Measurements from ENCODE around the gene SPPL3.
A peak's percentile ranks its signal among the peaks of the same experiment; 100 is the strongest.
"Not testable (repeated sequence)": the region's sequence is repeated elsewhere in the genome, so short reads cannot be mapped to it uniquely, and the experiment has no call there.

The SPPL3 gene

DNA sequence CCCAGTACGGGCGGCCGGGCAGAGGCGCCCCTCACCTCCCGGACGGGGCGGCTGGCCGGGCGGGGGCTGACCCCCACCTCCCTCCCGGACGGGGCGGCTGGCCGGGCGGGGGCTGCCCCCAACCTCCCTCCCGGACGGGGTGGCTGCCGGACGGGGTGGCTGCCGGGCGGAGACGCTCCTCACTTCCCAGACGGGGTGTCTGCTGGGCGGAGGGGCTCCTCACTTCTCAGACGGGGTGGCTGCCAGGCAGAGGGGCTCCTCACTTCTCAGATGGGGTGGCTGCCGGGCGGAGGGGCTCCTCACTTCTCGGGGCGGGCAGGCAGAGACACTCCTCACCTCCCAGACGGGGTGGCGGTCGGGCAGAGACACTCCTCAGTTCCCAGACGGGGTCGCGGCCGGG is 172.0 kb downstream of the SPPL3 start:
- H3K9ac ChIP-seq (ENCODE audit: low read length); H3K27me3 ChIP-seq (ENCODE audit: control insufficient read depth, insufficient read depth, low read length); H3K9me3 ChIP-seq (ENCODE audit: control insufficient read depth, low read length); H3K4me3 ChIP-seq (ENCODE audit: low read length); H3K4me1 ChIP-seq (ENCODE audit: control insufficient read depth, insufficient read depth, low read length); H3K36me3 ChIP-seq (ENCODE audit: control insufficient read depth, insufficient read depth, low read length): not testable (repeated sequence)

DNA sequence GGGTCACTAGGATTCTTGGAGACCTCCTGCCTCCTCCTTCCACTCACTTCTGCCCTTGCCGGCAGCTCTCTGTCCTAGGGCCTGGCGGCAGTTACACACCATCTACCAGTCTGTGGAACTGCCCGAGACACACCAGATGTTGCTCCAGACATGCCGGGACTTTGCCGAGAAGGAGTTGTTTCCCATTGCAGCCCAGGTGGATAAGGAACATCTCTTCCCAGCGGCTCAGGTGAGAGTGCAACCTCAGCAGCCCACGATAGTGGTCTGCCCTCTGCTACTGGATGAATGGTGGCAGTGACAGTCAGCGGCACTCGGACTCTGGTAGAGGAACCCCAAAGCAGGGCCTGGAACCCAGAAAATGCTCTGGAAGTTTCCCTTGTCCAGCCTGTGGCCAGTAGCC is 177.2 kb downstream of the SPPL3 start:
- peaks cover under 1% of the 10 kb centered on the region for H3K36me3 ChIP-seq (ENCODE audit: control insufficient read depth, insufficient read depth, low read length)
- no peaks in the 10 kb centered on the region for H3K27me3 ChIP-seq (ENCODE audit: control insufficient read depth, insufficient read depth, low read length)
- H3K9ac ChIP-seq (ENCODE audit: low read length), result no peak overlapping the region
- no peak overlapping the region for H3K4me3 ChIP-seq (ENCODE audit: low read length)
- peaks cover 19% of the 10 kb centered on the region for H3K4me1 ChIP-seq (ENCODE audit: control insufficient read depth, insufficient read depth, low read length)
- H3K9me3 ChIP-seq (ENCODE audit: control insufficient read depth, low read length), result no peaks in the 10 kb centered on the region

DNA sequence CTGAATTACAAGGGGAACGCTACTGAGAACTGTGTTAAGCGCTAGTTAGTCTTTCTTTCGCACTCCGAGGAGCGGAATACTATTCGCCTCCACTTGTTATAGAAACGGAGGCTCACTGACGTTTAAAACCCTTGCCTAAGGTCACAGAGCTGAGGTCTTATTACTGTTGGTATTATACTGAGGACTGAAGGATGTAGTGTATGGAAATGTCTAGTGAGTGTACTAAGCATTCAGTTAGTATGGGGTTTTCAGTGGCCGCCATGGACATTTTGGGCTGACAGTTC is 177.7 kb downstream of the SPPL3 start:
- Histone ChIP-seq H3K9me3 (ENCODE audit: control insufficient read depth, low read length) (no peaks in the 10 kb centered on the region), H3K4me1 (ENCODE audit: control insufficient read depth, insufficient read depth, low read length) (peaks cover 19% of the 10 kb centered on the region), H3K36me3 (ENCODE audit: control insufficient read depth, insufficient read depth, low read length) (peaks cover 6% of the 10 kb centered on the region), H3K9ac (ENCODE audit: low read length) (peak overlapping the region; percentile 86), H3K27me3 (ENCODE audit: control insufficient read depth, insufficient read depth, low read length) (no peaks in the 10 kb centered on the region), H3K4me3 (ENCODE audit: low read length) (peak overlapping the region; percentile 88)

DNA sequence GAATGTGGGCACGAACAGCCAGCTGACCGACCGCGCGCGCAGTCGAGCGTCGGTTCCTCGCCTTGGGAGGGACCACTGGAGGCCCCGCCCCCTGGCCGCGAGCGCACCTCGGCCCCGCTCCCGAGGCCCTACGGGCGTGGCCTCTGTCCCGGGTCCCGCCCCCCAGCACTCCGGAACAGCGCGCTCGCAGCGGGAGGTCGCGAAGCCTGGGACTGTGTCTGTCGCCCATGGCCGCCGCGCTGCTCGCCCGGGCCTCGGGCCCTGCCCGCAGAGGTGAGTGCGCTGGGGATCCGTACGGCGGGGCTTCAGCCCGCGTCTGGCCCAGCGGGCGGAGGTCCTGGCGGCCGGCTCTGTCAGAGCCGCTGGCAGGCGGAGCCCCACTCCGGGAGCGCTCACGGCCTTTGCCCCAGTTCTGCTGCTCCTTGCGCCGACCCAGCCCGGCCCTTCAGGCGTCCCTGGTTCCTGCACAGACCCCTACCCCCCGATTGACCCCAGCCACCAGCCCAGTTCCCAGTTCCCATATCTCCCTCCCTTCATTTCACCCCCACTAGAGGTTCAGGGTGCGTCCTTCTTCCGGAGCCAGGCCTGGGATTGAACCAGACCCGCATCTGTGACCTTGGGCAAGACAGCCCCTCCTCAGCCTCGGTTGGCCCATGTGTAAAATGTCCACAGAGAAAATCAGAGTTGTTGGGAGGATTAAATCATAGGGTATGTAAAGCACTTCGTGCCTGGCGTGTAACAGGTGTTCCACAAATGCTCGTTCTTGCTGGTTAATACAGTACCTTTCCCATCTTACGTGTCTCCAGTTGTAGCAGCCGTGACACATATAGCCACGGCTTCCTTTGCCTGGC is 178.3 kb downstream of the SPPL3 start, which contains the start of gene ACADS:
ACADS (plus strand) TSS at position 168 of the 851 bp plus-strand sequence; CDS start at position 228, 60 bp downstream.
- H3K9ac ChIP-seq (ENCODE audit: low read length), result peak within 1 kb of the TSS; percentile 86

DNA sequence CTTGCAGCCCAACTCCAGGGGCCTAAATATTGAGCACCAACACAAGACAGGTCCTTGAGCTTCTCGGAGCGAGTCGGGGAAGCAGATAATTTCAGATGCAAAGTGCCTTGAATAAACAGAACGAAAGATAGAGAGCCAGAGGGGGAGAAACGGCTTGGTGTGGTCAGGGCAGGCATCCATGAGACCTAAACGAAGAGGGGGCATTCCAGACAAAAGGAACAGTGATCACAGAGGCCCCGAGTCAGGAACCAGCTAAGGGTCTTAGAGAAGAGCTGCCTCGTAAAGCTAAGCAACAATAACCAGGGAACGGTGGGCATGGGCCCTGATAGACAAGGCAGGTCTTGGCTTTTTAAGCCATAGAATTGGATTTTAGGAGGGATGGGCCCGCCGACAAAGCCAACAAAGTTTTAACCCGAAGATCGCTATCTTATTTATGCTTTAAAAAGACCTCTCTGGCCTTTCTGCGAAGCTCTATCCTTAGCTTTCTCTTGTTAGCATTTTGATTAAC is 179.0 kb downstream of the SPPL3 start:
- peaks cover 22% of the 10 kb centered on the region for H3K4me1 ChIP-seq (ENCODE audit: control insufficient read depth, insufficient read depth, low read length)
- no peaks in the 10 kb centered on the region for H3K9me3 ChIP-seq (ENCODE audit: control insufficient read depth, low read length)
- peaks cover 11% of the 10 kb centered on the region for H3K36me3 ChIP-seq (ENCODE audit: control insufficient read depth, insufficient read depth, low read length)
- no peaks in the 10 kb centered on the region for H3K27me3 ChIP-seq (ENCODE audit: control insufficient read depth, insufficient read depth, low read length)
- H3K9ac ChIP-seq (ENCODE audit: low read length), result peak overlapping the region; percentile 86
- H3K4me3 ChIP-seq (ENCODE audit: low read length), result peak overlapping the region; percentile 88

More for the DNA sequence above, 178.3 kb downstream of the SPPL3 start, which contains the start of gene ACADS:
- peaks cover 19% of the 10 kb centered on the region for H3K4me1 ChIP-seq (ENCODE audit: control insufficient read depth, insufficient read depth, low read length)
- H3K4me3 ChIP-seq (ENCODE audit: low read length), result peak within 1 kb of the TSS; percentile 88
- peaks cover 11% of the 10 kb centered on the region for H3K36me3 ChIP-seq (ENCODE audit: control insufficient read depth, insufficient read depth, low read length)
- no peaks in the 10 kb centered on the region for H3K9me3 ChIP-seq (ENCODE audit: control insufficient read depth, low read length)
- no peaks in the 10 kb centered on the region for H3K27me3 ChIP-seq (ENCODE audit: control insufficient read depth, insufficient read depth, low read length)

DNA sequence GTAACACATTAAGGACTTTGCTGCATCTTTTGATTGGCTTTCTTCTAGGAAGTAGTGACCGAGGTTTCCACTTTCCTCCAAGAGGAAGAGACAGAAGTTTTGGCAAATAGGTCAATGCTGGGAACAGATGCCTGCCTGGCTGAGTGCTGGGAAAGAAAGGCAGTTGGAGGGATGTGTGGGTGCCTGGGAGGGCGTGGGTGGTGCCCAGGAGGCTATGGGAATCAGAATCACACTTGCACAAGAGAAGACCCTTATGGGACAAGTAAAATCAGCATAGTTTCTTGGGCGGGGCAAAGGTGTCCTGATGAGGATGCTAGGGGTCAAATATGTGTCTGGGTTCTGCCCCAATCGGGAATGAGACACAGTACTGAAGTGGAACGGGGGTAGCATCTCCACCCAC is 179.4 kb downstream of the SPPL3 start:
- H3K36me3 ChIP-seq (ENCODE audit: control insufficient read depth, insufficient read depth, low read length), result peaks cover 11% of the 10 kb centered on the region
- no peaks in the 10 kb centered on the region for H3K27me3 ChIP-seq (ENCODE audit: control insufficient read depth, insufficient read depth, low read length)
- peaks cover 27% of the 10 kb centered on the region for H3K4me1 ChIP-seq (ENCODE audit: control insufficient read depth, insufficient read depth, low read length)
- H3K4me3 ChIP-seq (ENCODE audit: low read length), result no peak overlapping the region
- H3K9me3 ChIP-seq (ENCODE audit: control insufficient read depth, low read length), result no peaks in the 10 kb centered on the region
- no peak overlapping the region for H3K9ac ChIP-seq (ENCODE audit: low read length)

DNA sequence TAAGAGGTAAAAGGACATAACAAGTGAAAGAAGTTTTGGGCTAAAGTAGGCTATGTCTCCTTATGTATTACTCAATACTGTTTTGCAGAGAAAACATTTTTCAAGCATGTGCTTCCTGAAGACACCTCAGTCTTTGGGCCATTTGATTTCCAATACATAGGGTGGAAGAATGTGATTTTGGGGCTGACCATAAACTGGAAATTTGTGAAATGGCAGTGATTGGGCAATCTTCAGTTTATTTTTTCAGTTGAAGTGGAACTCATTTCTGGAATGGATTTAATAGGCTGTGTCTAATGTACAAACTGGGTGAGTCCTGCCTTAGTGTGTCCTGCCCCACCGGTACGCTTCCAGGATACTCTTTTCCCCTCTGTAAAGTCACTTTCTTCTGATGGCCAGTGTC is 181.4 kb downstream of the SPPL3 start:
- Histone ChIP-seq H3K9ac (ENCODE audit: low read length) (no peak overlapping the region), H3K4me3 (ENCODE audit: low read length) (no peak overlapping the region), H3K27me3 (ENCODE audit: control insufficient read depth, insufficient read depth, low read length) (no peaks in the 10 kb centered on the region), H3K9me3 (ENCODE audit: control insufficient read depth, low read length) (no peaks in the 10 kb centered on the region), H3K36me3 (ENCODE audit: control insufficient read depth, insufficient read depth, low read length) (peaks cover 17% of the 10 kb centered on the region), H3K4me1 (ENCODE audit: control insufficient read depth, insufficient read depth, low read length) (peaks cover 40% of the 10 kb centered on the region)

DNA sequence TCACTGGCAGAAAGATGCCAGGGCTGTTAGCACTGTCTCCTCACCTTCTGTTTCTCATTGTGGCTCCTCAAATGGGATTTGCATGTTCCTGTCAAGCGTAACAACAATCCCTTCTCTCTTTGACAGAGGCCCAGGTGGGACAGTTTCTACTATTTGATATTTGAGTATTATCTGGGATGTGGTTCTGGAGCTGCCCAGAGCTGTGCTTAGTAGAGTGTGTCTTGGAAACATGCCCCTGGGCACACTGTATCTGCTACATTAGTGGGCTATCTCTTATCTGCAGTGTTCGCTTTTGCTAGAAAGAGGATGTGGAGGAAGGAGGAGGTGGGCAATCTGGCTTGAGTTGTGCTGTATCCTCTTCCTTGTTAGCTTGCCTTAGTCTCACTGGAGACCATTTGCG is 182.3 kb downstream of the SPPL3 start:
- Histone ChIP-seq H3K27me3 (ENCODE audit: control insufficient read depth, insufficient read depth, low read length) (no peaks in the 10 kb centered on the region), H3K4me1 (ENCODE audit: control insufficient read depth, insufficient read depth, low read length) (peaks cover 38% of the 10 kb centered on the region)

DNA sequence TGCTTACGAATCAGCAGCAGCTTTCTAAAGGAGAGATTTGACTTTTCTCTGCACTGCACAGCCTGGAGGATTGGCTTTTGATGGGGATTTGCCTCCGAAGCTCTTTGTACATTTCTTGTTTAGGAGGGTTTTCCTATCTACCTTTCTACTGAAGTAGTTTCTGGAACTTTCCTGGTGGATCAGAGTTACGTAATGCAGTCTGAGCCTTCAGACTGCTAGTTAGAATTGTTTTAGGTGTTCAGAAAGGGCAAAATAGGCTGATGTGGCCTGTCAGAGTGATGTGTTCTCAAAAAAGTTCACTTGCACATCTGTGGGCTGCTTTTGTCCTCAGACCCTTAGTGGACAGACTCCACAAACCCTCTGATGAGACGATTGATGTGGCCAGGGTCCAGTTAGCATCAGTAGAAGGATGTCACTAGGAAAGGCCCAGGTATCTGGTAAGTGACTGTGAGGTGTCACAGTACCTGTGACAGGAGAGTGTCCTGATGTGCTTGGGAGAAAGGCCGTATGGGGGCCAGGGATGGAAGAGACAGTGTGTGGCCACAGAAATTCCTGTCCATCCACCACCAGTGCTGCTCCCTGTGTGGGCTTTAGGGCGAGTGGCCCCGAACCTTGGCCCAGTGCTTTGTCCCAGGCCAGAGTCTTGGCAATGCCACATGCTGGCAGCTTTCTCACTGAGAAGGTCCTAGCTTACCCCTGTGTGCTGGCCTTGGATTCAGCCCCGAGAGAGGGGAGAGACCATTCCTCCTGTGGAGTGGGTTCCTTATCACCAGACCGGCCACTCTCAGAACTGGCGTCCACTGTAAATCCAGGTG is 183.0 kb downstream of the SPPL3 start:
- Histone ChIP-seq H3K9me3 (ENCODE audit: control insufficient read depth, low read length) (no peaks in the 10 kb centered on the region), H3K4me1 (ENCODE audit: control insufficient read depth, insufficient read depth, low read length) (peaks cover 31% of the 10 kb centered on the region), H3K27me3 (ENCODE audit: control insufficient read depth, insufficient read depth, low read length) (no peaks in the 10 kb centered on the region), H3K36me3 (ENCODE audit: control insufficient read depth, insufficient read depth, low read length) (peaks cover 23% of the 10 kb centered on the region), H3K9ac (ENCODE audit: low read length) (no peak overlapping the region), H3K4me3 (ENCODE audit: low read length) (no peak overlapping the region)

More for the DNA sequence above, 182.3 kb downstream of the SPPL3 start:
- Histone ChIP-seq H3K9me3 (ENCODE audit: control insufficient read depth, low read length) (no peaks in the 10 kb centered on the region), H3K4me3 (ENCODE audit: low read length) (no peak overlapping the region), H3K9ac (ENCODE audit: low read length) (no peak overlapping the region), H3K36me3 (ENCODE audit: control insufficient read depth, insufficient read depth, low read length) (peaks cover 20% of the 10 kb centered on the region)

DNA sequence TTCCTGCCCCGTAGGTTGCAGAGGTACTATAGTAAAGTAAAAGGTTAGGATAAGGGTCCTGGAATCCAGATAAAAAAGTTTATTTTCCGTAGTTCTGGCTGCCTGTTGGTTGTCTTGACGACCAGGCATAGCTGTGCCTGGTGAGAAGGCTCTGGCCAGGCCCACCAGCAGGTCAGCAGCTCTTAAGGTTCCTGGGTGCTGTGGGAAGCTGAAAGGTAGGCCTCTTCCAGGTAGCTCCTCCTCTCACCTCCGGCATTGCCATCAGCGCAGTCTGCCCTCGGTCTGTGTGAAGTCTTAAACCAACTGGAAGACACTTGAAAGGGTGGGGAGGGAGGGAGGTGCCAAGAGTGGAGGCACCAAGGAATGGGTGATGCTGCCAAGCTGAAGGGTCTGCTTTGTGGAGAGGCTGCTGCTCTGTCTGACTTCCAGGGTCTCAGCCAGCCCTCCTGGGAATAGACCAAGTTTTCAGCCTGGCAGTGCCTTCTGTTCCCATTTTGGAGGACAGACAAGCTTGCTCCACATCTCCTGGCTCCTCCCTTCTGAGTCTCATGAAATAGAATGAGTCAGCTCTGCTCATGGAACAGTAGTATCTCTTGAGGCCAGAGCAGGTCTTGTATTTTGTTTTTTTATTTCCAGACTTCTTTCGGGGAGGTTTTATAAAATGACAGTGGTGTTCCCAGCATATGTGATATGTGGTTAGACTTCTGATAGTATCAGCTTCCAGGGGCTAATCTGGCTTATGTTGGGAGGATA is 183.7 kb downstream of the SPPL3 start:
- Histone ChIP-seq H3K4me3 (ENCODE audit: low read length) (no peak overlapping the region), H3K36me3 (ENCODE audit: control insufficient read depth, insufficient read depth, low read length) (peaks cover 23% of the 10 kb centered on the region), H3K27me3 (ENCODE audit: control insufficient read depth, insufficient read depth, low read length) (no peaks in the 10 kb centered on the region), H3K9ac (ENCODE audit: low read length) (no peak overlapping the region), H3K9me3 (ENCODE audit: control insufficient read depth, low read length) (no peaks in the 10 kb centered on the region), H3K4me1 (ENCODE audit: control insufficient read depth, insufficient read depth, low read length) (peaks cover 27% of the 10 kb centered on the region)

DNA sequence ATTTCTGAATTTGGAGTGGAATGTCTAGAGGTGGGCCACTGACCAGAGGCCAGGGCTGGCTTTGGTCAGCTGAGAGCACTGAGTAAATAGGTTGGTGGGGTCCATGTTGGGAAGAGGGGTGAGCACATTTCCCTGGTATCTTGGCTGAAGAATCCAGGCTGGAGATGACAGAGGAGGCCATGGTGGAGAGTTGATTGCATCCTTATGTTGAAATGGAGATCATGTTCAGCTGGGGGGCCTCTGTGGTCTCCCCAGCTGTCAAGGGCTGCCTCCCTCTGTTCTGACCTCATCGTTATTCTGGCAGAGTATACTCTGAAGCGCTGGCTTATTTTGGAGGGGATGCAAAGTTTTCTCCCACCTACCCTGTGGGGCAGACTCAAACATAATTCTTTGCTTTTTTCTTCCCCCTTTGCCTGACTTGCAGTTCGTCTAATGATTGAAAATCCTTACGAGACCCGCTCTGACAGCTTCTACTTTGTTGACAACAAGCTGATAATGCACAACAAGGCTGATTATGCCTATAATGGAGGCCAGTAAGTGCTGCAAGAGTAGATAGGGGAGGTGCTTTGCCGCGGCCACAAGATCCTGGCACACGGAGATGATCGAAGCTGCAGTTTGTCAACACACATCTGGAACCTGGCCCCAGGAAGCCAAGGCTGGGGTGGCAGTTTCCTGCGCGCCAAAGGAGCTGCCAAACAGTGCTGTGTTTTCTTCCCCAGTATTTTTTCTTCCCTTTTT is 184.5 kb downstream of the SPPL3 start:
- peaks cover 23% of the 10 kb centered on the region for H3K36me3 ChIP-seq (ENCODE audit: control insufficient read depth, insufficient read depth, low read length)
- peaks cover 20% of the 10 kb centered on the region for H3K4me1 ChIP-seq (ENCODE audit: control insufficient read depth, insufficient read depth, low read length)
- H3K4me3 ChIP-seq (ENCODE audit: low read length), result no peak overlapping the region
- H3K9me3 ChIP-seq (ENCODE audit: control insufficient read depth, low read length), result no peaks in the 10 kb centered on the region
- no peaks in the 10 kb centered on the region for H3K27me3 ChIP-seq (ENCODE audit: control insufficient read depth, insufficient read depth, low read length)
- H3K9ac ChIP-seq (ENCODE audit: low read length), result no peak overlapping the region
